Neuronal stem cell (in vitro differentiated cells): ENCODE data around the gene WNT4.

Experiments
- DNase-seq: peaks from one replicate; pipeline ENCODE4 v3.0.0-alpha.2; 2013; ENCODE audit warnings: low spot score
- H2AFZ ChIP-seq: one replicate; pipeline ENCODE4 v1.6.1; 2013; ENCODE audit warnings: mild to moderate bottlenecking, low read length, inconsistent platforms
- H2AK5ac ChIP-seq: 2 replicates; pipeline ENCODE4 v1.6.1; 2013; ENCODE audit warnings: low read depth, mild to moderate bottlenecking, inconsistent platforms, low read length, moderate library complexity, mixed read lengths
- H2BK120ac ChIP-seq: 2 replicates; pipeline ENCODE4 v1.6.1; 2013; ENCODE audit warnings: low read depth, mild to moderate bottlenecking, inconsistent platforms, low read length, moderate library complexity, mixed read lengths
- H2BK12ac ChIP-seq: one replicate; pipeline ENCODE4 v1.6.1; 2013; ENCODE audit warnings: low read length, inconsistent platforms
- H2BK15ac ChIP-seq: 2 replicates; pipeline ENCODE4 v1.6.1; 2013; ENCODE audit warnings: mild to moderate bottlenecking, low read length, inconsistent platforms, mixed read lengths
- H2BK5ac ChIP-seq: one replicate; pipeline ENCODE4 v1.6.1; 2013; ENCODE audit warnings: inconsistent platforms, mild to moderate bottlenecking, low read length, moderate library complexity
- H3K14ac ChIP-seq: one replicate; pipeline ENCODE4 v1.6.1; 2013; ENCODE audit warnings: low read length, inconsistent platforms
- H3K18ac ChIP-seq: 2 replicates; pipeline ENCODE4 v1.6.1; 2013; ENCODE audit warnings: low read length, inconsistent platforms
- H3K23ac ChIP-seq: 2 replicates; pipeline ENCODE4 v1.6.1; 2013; ENCODE audit warnings: low read depth, mild to moderate bottlenecking, mixed read lengths, low read length, inconsistent platforms; ENCODE audit not compliant: poor library complexity
- H3K27ac ChIP-seq: replicated peaks from 3 replicates; pipeline ENCODE4 v1.5.1; 2013; ENCODE audit warnings: low read length, inconsistent platforms
- H3K27me3 ChIP-seq, 3 experiments: 2 replicates each; pipeline ENCODE4 v1.6.1; 2013; ENCODE audit warnings: low read length in 3 of 3, mild to moderate bottlenecking in 2 of 3, inconsistent platforms in 1 of 3, low read depth in 1 of 3, mixed read lengths in 1 of 3, moderate library complexity in 1 of 3; ENCODE audit not compliant: control insufficient read depth in 3 of 3, insufficient read depth in 3 of 3
- H3K36me3 ChIP-seq, 2 donors: replicated peaks in 1 of 2; 2 replicates each; pipeline ENCODE4 v1.6.1; 2013; ENCODE audit warnings: low read length in 2 of 2; ENCODE audit not compliant: control insufficient read depth in 2 of 2, insufficient read depth in 2 of 2
- H3K4ac ChIP-seq: 2 replicates; pipeline ENCODE4 v1.6.1; 2013; ENCODE audit warnings: inconsistent platforms, mild to moderate bottlenecking, low read length, moderate library complexity
- H3K4me1 ChIP-seq, 2 donors: 1 replicate in 1 of 2; 2 replicates in 1 of 2; pipeline ENCODE4 v1.6.1; 2013; ENCODE audit warnings: low read length in 2 of 2, low read depth in 1 of 2; ENCODE audit not compliant: control insufficient read depth in 2 of 2, insufficient read depth in 1 of 2
- H3K4me2 ChIP-seq: one replicate; pipeline ENCODE4 v1.6.1; 2013; ENCODE audit warnings: mild to moderate bottlenecking, low read length, inconsistent platforms; ENCODE audit not compliant: insufficient read depth, poor library complexity, severe bottlenecking
- H3K4me3 ChIP-seq, 2 donors: 2 replicates each; pipeline ENCODE4 v1.5.1; 2013; ENCODE audit warnings: low read length in 2 of 2, mild to moderate bottlenecking in 2 of 2, inconsistent platforms in 1 of 2, moderate library complexity in 1 of 2
- H3K79me1 ChIP-seq: one replicate; pipeline ENCODE4 v1.6.1; 2013; ENCODE audit warnings: low read depth, mild to moderate bottlenecking, inconsistent platforms, low read length, moderate library complexity
- H3K9ac ChIP-seq: one replicate; pipeline ENCODE4 v1.6.1; 2013; ENCODE audit warnings: mild to moderate bottlenecking, low read depth, low read length, inconsistent platforms; ENCODE audit not compliant: poor library complexity
- H3K9me3 ChIP-seq, 2 donors: replicated peaks in 1 of 2; 2 replicates each; pipeline versions ENCODE3 to v1.6.1; 2013; ENCODE audit warnings: low read length in 2 of 2, mild to moderate bottlenecking in 2 of 2, inconsistent platforms in 1 of 2, low read depth in 1 of 2, mixed read lengths in 1 of 2, moderate library complexity in 1 of 2; ENCODE audit not compliant: control insufficient read depth in 2 of 2, insufficient read depth in 1 of 2
- H4K8ac ChIP-seq: one replicate; pipeline ENCODE4 v1.6.1; 2013; ENCODE audit warnings: low read depth, mild to moderate bottlenecking, inconsistent platforms, low read length, moderate library complexity
- H4K91ac ChIP-seq: one replicate; pipeline ENCODE4 v1.6.1; 2013; ENCODE audit warnings: low read length, low read depth, mild to moderate bottlenecking, inconsistent platforms; ENCODE audit not compliant: poor library complexity
- whole genome bisulfite sequencing, 2 donors: extraction: QIAGEN DNeasy Blood & Tissue Kit; methylation state at CpG; one replicate each; pipeline ENCODE4 v1.1.7; 2013; ENCODE audit warnings: missing lambda C conversion rate in 2 of 2, mixed read lengths in 1 of 2; ENCODE audit not compliant: insufficient read length in 2 of 2, insufficient replicate concordance in 1 of 2; ENCODE audit errors: extremely low coverage in 2 of 2; 5-methylcytosine and 5-hydroxymethylcytosine counted together

Gene WNT4

GRCh38 chr1:22163137-22163536 lies 20.2 kb upstream of the WNT4 start:
- peaks cover 0 to 51% (median 4%) of the 10 kb centered on the region in 3 experiments for H3K27me3 ChIP-seq
- no peaks in the 10 kb centered on the region for H3K36me3 ChIP-seq
- H2AK5ac ChIP-seq = peak overlapping the region; percentile 40
- no peaks in the 10 kb centered on the region for H3K4me1 ChIP-seq
- H3K23ac ChIP-seq = peak overlapping the region; percentile 74
- peak overlapping the region; percentile 24 for H3K9ac ChIP-seq
- no peak overlapping the region for H2BK5ac ChIP-seq
- H3K4ac ChIP-seq = no peak overlapping the region
- peak overlapping the region; percentile 53 for H3K18ac ChIP-seq
- H3K79me1 ChIP-seq = no peaks in the 10 kb centered on the region
- H3K9me3 ChIP-seq = no peaks in the 10 kb centered on the region
- H2BK120ac ChIP-seq = no peak overlapping the region
- H3K4me2 ChIP-seq = no peak overlapping the region
- H2BK15ac ChIP-seq = no peak overlapping the region
- peak overlapping the region; percentile 78 for H3K14ac ChIP-seq
- no peak overlapping the region for H2BK12ac ChIP-seq
- no peak overlapping the region for H3K4me3 ChIP-seq
- H4K8ac ChIP-seq = no peak overlapping the region
- no peak overlapping the region for H2AFZ ChIP-seq
- no peak for DNase-seq
- H4K91ac ChIP-seq = no peak overlapping the region
- no CpG with 5 or more reads among the region's 14 CpGs for WGBS, 2 donors
- H3K27ac ChIP-seq = no peak overlapping the region

- Histone ChIP-seq H2AFZ (no peak overlapping the region), H3K9me3 (no peaks in the 10 kb centered on the region), H2BK5ac (no peak overlapping the region), H3K4me2 (no peak overlapping the region), H4K91ac (no peak overlapping the region), H3K79me1 (no peaks in the 10 kb centered on the region), H2BK12ac (no peak overlapping the region), H2BK120ac (no peak overlapping the region), H3K9ac (no peak overlapping the region), H3K27ac (no peak overlapping the region), H3K4me1 (no peaks in the 10 kb centered on the region), H4K8ac (no peak overlapping the region), H3K36me3 (no peaks in the 10 kb centered on the region), H3K27me3 (peaks cover 0 to 49% (median 7%) of the 10 kb centered on the region in 3 experiments), H3K18ac (no peak overlapping the region), H3K4me3 (no peak overlapping the region), H2BK15ac (no peak overlapping the region), H3K4ac (no peak overlapping the region), H3K14ac (no peak overlapping the region), H2AK5ac (no peak overlapping the region), H3K23ac (no peak overlapping the region)
- DNase-seq = no peak
- no CpG with 5 or more reads among the region's 17 CpGs for WGBS, 2 donors
These were observed 17.0 kb upstream of the WNT4 start for GRCh38 chr1:22159891-22160290.

- no peak overlapping the region for H3K4me2 ChIP-seq
- H4K8ac ChIP-seq = no peak overlapping the region
- H3K4ac ChIP-seq = no peak overlapping the region
- H4K91ac ChIP-seq = no peak overlapping the region
- WGBS, 2 donors = no CpG with 5 or more reads among the region's 4 CpGs
- H2BK5ac ChIP-seq = no peak overlapping the region
- H3K18ac ChIP-seq = no peak overlapping the region
- no peak overlapping the region for H2BK120ac ChIP-seq
- no peak overlapping the region for H3K23ac ChIP-seq
- no peak overlapping the region for H2BK15ac ChIP-seq
- DNase-seq = no peak
- H3K27ac ChIP-seq = no peak overlapping the region
- no peak overlapping the region for H3K14ac ChIP-seq
- no peak overlapping the region for H3K4me3 ChIP-seq
- H3K27me3 ChIP-seq = peaks cover 0 to 57% (median 12%) of the 10 kb centered on the region in 3 experiments
- H3K79me1 ChIP-seq = no peaks in the 10 kb centered on the region
- H3K4me1 ChIP-seq = no peaks in the 10 kb centered on the region
- H2AFZ ChIP-seq = no peak overlapping the region
- H2AK5ac ChIP-seq = no peak overlapping the region
- no peaks in the 10 kb centered on the region for H3K36me3 ChIP-seq
- no peak overlapping the region for H3K9ac ChIP-seq
- no peaks in the 10 kb centered on the region for H3K9me3 ChIP-seq
- H2BK12ac ChIP-seq = no peak overlapping the region
These were observed 15.8 kb upstream of the WNT4 start for GRCh38 chr1:22158654-22159053.

- H2BK12ac ChIP-seq = no peak overlapping the region
- no peak overlapping the region for H3K18ac ChIP-seq
- H3K14ac ChIP-seq = no peak overlapping the region
- no peak overlapping the region for H3K4ac ChIP-seq
- H3K9me3 ChIP-seq = no peaks in the 10 kb centered on the region
- H3K79me1 ChIP-seq = no peaks in the 10 kb centered on the region
- no peak overlapping the region for H2AK5ac ChIP-seq
- no peak overlapping the region for H2AFZ ChIP-seq
- no peak overlapping the region for H3K23ac ChIP-seq
- no peak overlapping the region for H4K8ac ChIP-seq
- no peaks in the 10 kb centered on the region for H3K4me1 ChIP-seq
- no peak overlapping the region for H3K4me2 ChIP-seq
- no peak overlapping the region for H2BK5ac ChIP-seq
- H3K4me3 ChIP-seq = no peak overlapping the region
- no peak overlapping the region for H3K27ac ChIP-seq
- H3K27me3 ChIP-seq = peaks cover 0 to 59% (median 16%) of the 10 kb centered on the region in 3 experiments
- no peaks in the 10 kb centered on the region for H3K36me3 ChIP-seq
- H2BK15ac ChIP-seq = no peak overlapping the region
- no peak overlapping the region for H2BK120ac ChIP-seq
- whole genome bisulfite sequencing, 2 donors = no CpG with 5 or more reads among the region's 9 CpGs
- no peak overlapping the region for H3K9ac ChIP-seq
- no peak for DNase-seq
- no peak overlapping the region for H4K91ac ChIP-seq
These were observed 14.6 kb upstream of the WNT4 start for GRCh38 chr1:22157359-22157966.
